ENCODE data around the gene TP53BP1. TPM values are rescaled to one million over a fixed set of nuclear protein-coding genes. Genes with fewer than 3 reads are reported as not detected.

The TP53BP1 gene
- total and polyA plus RNA-seq, 12 donors = 22.8 to 80.9 (median 43.7) TPM

GRCh38 chr15:43498990-43499389 lies 6.0 kb upstream of the TP53BP1 start:
- no peak for DNase-seq
- no peak for TF ChIP-seq POLR2A (IDR thresholded peaks at IDR 0.05)
- no peak for TF ChIP-seq CTCF (IDR thresholded peaks at IDR 0.05)
- no peaks in the 10 kb centered on the region for H3K27me3 ChIP-seq
- H3K9me3 ChIP-seq (replicated peaks in 1 of 3) = no peaks in the 10 kb centered on the region
- 78 to 93% (median 89%) methylated on average over 3 of the region's 3 CpGs for WGBS, 4 donors
- H3K27ac ChIP-seq = no peak overlapping the region
- no peak overlapping the region for H3K4me3 ChIP-seq
- intact Hi-C loops (cut with DNase I) = no loop called here
- no peaks in the 10 kb centered on the region for H3K36me3 ChIP-seq (replicated peaks in 1 of 2)
- H3K4me1 ChIP-seq (replicated peaks in 1 of 2) = no peaks in the 10 kb centered on the region

GRCh38 chr15:43493703-43494472 lies 932 bp upstream of the TP53BP1 start:
- TF ChIP-seq POLR2A (IDR thresholded peaks at IDR 0.05) = no peak
- TF ChIP-seq CTCF (IDR thresholded peaks at IDR 0.05) = no peak
- Histone ChIP-seq H3K9me3 (replicated peaks in 1 of 3) (no peaks in the 10 kb centered on the region), H3K36me3 (replicated peaks in 1 of 2) (peaks cover 0 to 14% of the 10 kb centered on the region in 2 donors), H3K4me1 (replicated peaks in 1 of 2) (peaks cover 12 to 23% of the 10 kb centered on the region in 2 donors), H3K4me3 (peak overlapping the region in 2 of 4 donors; percentile 69 to 90), H3K27me3 (no peaks in the 10 kb centered on the region), H3K27ac (peak overlapping the region in 3 of 5 donors; percentile 62 to 87 (median 80))
- DNase-seq = no peak
- intact Hi-C loops (cut with DNase I) = no loop called here
- 54 to 65% (median 63%) methylated on average over 7 of the region's 7 CpGs for WGBS, 4 donors

- Histone ChIP-seq H3K27ac (peak overlapping the region in 3 of 5 donors; percentile 72 to 94 (median 87)), H3K4me1 (replicated peaks in 1 of 2) (peaks cover 12 to 26% of the 10 kb centered on the region in 2 donors), H3K27me3 (no peaks in the 10 kb centered on the region), H3K4me3 (peak overlapping the region in 2 of 4 donors; percentile 69 to 90), H3K9me3 (replicated peaks in 1 of 3) (no peaks in the 10 kb centered on the region), H3K36me3 (replicated peaks in 1 of 2) (peaks cover 0 to 25% of the 10 kb centered on the region in 2 donors)
- TF ChIP-seq CTCF (IDR thresholded peaks at IDR 0.05) = no peak
- no peak for TF ChIP-seq POLR2A (IDR thresholded peaks at IDR 0.05)
- WGBS, 4 donors = 8 to 11% (median 10%) methylated on average over 7 of the region's 7 CpGs
- no peak for DNase-seq
- intact Hi-C loops (cut with DNase I) = no loop called here
These were observed 690 bp downstream of the TP53BP1 start for GRCh38 chr15:43492266-43492665.

GRCh38 chr15:43489191-43489590 lies 3.8 kb downstream of the TP53BP1 start:
- peaks cover 0 to 25% of the 10 kb centered on the region in 2 donors for H3K36me3 ChIP-seq (replicated peaks in 1 of 2)

More at GRCh38 chr15:43489191-43489590, 3.8 kb downstream of the TP53BP1 start:
- Histone ChIP-seq H3K27me3 (no peaks in the 10 kb centered on the region), H3K4me1 (replicated peaks in 1 of 2) (peaks cover 12 to 30% of the 10 kb centered on the region in 2 donors), H3K4me3 (no peak overlapping the region), H3K27ac (no peak overlapping the region), H3K9me3 (replicated peaks in 1 of 3) (no peaks in the 10 kb centered on the region)
- WGBS, 4 donors = 0 to 12% (median 7%) methylated on average over 1 of the region's 1 CpG
- TF ChIP-seq POLR2A (IDR thresholded peaks at IDR 0.05) (no peak), CTCF (IDR thresholded peaks at IDR 0.05) (no peak)
- intact Hi-C loops (cut with DNase I) = no loop called here
- DNase-seq = no peak
